GM19099 (cell line): Measurements from ENCODE around the gene SGCA.

Source experiments
- POLR2A ChIP-seq: IDR thresholded peaks from 3 replicates; pipeline ENCODE4 v1.6.1; 2011; ENCODE audit warnings: low read depth; ENCODE audit not compliant: insufficient read length; ENCODE audit errors: extremely low read depth

SGCA gene

GRCh38 chr17:50141745-50142110 is 24.1 kb upstream of the SGCA start:
- TF ChIP-seq POLR2A: no peak

- no peak for TF ChIP-seq POLR2A
Observed at GRCh38 chr17:50143461-50144176, 22.2 kb upstream of the SGCA start.

GRCh38 chr17:50144355-50144754 is 21.4 kb upstream of the SGCA start:
- no peak for TF ChIP-seq POLR2A

GRCh38 chr17:50144845-50145531 is 20.8 kb upstream of the SGCA start:
- TF ChIP-seq POLR2A: no peak

- TF ChIP-seq POLR2A: no peak
Observed at GRCh38 chr17:50145532-50146229, 20.1 kb upstream of the SGCA start.

GRCh38 chr17:50146230-50146926 is 19.4 kb upstream of the SGCA start:
- no peak for TF ChIP-seq POLR2A

GRCh38 chr17:50146927-50147665 is 18.7 kb upstream of the SGCA start:
- peak; percentile 42 for TF ChIP-seq POLR2A

GRCh38 chr17:50147841-50148225 is 18.0 kb upstream of the SGCA start:
- TF ChIP-seq POLR2A: peak; percentile 21

GRCh38 chr17:50148226-50149090 is 17.3 kb upstream of the SGCA start:
- no peak for TF ChIP-seq POLR2A

- TF ChIP-seq POLR2A: peak; percentile 11
Observed at GRCh38 chr17:50149091-50149416, 16.8 kb upstream of the SGCA start.

- TF ChIP-seq POLR2A: peak; percentile 2
Observed at GRCh38 chr17:50149417-50150353, 16.1 kb upstream of the SGCA start.

- TF ChIP-seq POLR2A: no peak
Observed at GRCh38 chr17:50150354-50151040, 15.3 kb upstream of the SGCA start, which contains the start of gene PPP1R9B. PPP1R9B (minus strand) TSS chr17:50150677; CDS start chr17:50150513, 164 bp downstream.
